HG03354 (cell line): Measurements from ENCODE around the gene ZEB1.
"Not testable (repeated sequence)": the region's sequence is repeated elsewhere in the genome, so short reads cannot be mapped to it uniquely, and the experiment has no call there.

ENCODE experiments used
- ATAC-seq: cut with Tn5 transposase; IDR thresholded peaks from one replicate; pipeline ENCODE4 v1.9.1; 2021; ENCODE audit warnings: mild to moderate bottlenecking; ENCODE audit not compliant: unreplicated experiment, poor library complexity, severe bottlenecking

ZEB1 gene

GRCh38 chr10:31554556-31554955, 235.5 kb downstream of the ZEB1 start:
- no peak for ATAC-seq

- no peak for ATAC-seq
Measured at GRCh38 chr10:31557854-31558253, 238.8 kb downstream of the ZEB1 start.

DNA sequence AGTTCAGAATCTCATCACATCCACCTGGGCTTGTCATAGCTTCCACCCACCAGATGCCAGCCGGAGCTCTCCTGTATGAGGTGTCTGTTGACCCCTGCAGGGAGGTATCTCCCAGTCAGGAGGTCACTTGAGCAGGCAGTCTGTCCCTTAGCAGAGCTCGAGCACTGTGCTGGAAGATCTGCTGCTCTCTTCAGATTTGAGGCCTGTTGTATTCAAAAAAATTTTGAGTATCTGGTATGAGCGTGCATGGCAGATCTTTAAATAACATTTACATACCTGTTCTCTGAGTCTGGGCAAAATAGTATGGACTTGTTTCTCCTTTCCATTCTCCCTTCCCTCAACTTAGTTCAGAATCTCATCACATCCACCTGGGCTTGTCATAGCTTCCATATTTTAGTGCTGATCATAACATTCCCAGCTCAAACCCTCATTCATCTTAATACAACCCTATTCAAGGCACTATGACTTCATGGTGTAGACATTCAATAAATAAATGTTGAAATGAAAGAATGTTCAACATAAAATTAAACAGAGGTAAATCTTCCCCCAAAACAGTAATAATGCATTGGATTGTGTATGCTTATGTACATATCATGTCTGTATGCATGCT, 249.3 kb downstream of the ZEB1 start:
- not testable (repeated sequence) for ATAC-seq

DNA sequence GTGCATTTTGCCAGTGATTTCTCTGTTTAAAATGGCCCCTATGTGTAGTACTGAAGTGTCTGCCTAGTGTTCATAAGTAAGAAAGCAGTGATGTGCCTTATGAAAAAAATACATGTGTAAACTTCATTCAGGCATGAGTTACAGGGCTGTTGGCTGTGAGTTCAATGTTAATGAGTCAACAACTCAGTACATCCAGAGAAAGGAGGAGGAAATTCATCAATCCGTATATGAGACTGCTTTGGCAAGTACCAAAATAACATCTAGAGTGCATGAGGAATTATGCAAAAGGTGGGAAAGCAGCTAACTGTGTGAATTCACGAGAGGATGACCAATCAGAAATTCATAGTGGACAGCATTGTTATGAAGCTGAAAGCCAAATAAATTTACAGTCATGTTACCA, 255.6 kb downstream of the ZEB1 start:
- no peak for ATAC-seq

DNA sequence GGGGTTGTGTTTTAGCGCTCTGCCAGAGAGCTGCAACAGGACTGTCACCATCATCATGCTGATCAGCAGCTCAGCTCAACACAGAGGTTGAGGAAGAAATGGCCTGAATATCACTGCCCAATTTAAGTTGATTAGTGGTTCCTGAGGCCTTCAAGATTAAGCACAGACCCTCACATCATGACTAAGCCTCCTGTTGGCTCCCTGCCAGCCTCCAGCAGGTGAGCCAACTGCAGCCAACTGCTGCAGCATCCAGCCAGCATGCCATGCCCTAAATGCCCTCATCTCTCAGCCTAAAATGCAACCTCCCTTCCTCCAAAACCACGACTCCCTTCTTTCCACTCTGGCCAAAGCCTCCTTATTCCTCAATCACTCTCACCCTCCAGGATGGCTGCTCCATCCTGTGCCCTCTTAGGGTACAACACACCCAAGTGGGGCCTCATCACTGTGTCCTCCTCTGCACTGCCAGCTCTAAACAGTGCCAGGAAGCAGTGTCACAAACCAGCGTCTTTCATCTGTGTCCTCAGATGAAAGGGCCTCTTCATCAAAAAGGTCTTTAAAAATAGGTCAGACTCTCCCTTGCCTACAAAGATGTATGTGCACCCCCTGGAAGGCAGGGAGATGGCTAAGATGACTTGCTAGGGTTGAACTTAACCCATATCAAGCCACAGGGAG, 259.3 kb downstream of the ZEB1 start:
- no peak for ATAC-seq

DNA sequence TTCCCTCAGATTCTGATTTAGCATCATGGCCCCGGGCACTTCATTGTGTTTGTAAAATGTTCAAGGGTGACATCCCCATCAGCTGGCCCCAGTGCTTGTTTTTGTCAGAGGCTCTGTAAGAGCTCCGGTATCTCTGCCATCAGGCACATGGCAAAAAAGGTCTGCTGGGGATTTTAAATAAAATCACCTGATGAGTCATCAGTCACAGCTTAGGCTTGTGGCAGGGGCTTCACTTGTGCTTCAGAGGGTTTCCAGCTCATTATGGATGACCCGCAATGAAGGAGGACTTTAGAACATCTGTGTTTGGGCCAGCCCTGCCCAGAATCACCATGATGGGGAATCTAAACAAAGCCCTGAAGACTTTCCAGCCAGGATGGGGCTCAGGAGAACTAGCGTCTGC, 259.9 kb downstream of the ZEB1 start:
- ATAC-seq = no peak
